ENCODE measurements around the gene SPEM2.

- TF ChIP-seq CTCF (IDR thresholded peaks at IDR 0.05) (no peak), POLR2A (IDR thresholded peaks at IDR 0.05) (no peak)
Measured at GRCh38 chr17:7396147-7396546, 29.3 kb upstream of the SPEM2 start.

All from ovary (tissue), 3 donors.